ENCODE data around the gene NLRC3.

DNA sequence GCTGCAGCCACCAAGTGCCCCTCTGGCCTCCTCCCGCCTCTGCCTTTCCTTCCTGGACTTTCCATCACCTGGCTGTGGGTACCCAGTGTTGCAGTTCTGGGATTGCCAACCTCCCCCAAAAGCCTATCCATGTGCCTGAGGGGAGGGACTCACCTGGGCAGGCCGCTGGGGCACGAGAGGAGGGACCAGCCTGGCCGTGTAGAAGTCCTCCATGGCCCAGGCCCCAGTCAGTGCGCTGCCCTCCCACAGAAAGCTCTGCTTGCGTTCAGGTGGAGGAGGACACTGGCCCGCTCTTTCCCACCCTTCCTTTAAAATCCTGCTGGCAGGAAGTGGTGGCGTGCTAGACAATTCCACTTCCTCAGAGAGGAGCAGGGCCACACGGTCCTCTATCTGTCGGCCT is 20.0 kb upstream of the NLRC3 start:
- TF ChIP-seq POLR2A (IDR thresholded peaks at IDR 0.05) = no peak
- TF ChIP-seq, protein P1, sequence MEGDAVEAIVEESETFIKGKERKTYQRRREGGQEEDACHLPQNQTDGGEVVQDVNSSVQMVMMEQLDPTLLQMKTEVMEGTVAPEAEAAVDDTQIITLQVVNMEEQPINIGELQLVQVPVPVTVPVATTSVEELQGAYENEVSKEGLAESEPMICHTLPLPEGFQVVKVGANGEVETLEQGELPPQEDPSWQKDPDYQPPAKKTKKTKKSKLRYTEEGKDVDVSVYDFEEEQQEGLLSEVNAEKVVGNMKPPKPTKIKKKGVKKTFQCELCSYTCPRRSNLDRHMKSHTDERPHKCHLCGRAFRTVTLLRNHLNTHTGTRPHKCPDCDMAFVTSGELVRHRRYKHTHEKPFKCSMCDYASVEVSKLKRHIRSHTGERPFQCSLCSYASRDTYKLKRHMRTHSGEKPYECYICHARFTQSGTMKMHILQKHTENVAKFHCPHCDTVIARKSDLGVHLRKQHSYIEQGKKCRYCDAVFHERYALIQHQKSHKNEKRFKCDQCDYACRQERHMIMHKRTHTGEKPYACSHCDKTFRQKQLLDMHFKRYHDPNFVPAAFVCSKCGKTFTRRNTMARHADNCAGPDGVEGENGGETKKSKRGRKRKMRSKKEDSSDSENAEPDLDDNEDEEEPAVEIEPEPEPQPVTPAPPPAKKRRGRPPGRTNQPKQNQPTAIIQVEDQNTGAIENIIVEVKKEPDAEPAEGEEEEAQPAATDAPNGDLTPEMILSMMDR (IDR thresholded peaks at IDR 0.05) = no peak
- no peak for TF ChIP-seq EP300 (IDR thresholded peaks at IDR 0.05)
